ENCODE data around the gene MLLT10. TPM values are rescaled to one million over a fixed set of nuclear protein-coding genes. Genes with fewer than 3 reads are reported as not detected.

The MLLT10 gene
- total RNA-seq, 6 experiments from 2014 or later: 21.8 to 25.2 (median 22.9) TPM

GRCh38 chr10:21649454-21649872 lies 115.4 kb downstream of the MLLT10 start:
- no peak for DNase-seq
- Mint-ChIP-seq H3K4me1 (ENCODE audit: low read depth) (peaks cover 21% of the 10 kb centered on the region), H3K27ac (peak overlapping the region; percentile 44), H3K4me3 (no peak overlapping the region), H3K27me3 (ENCODE audit: insufficient read depth) (no peaks in the 10 kb centered on the region), H3K36me3 (ENCODE audit: low read depth) (peaks cover 5% of the 10 kb centered on the region), H3K9me3 (no peaks in the 10 kb centered on the region)
- TF ChIP-seq, protein P1, sequence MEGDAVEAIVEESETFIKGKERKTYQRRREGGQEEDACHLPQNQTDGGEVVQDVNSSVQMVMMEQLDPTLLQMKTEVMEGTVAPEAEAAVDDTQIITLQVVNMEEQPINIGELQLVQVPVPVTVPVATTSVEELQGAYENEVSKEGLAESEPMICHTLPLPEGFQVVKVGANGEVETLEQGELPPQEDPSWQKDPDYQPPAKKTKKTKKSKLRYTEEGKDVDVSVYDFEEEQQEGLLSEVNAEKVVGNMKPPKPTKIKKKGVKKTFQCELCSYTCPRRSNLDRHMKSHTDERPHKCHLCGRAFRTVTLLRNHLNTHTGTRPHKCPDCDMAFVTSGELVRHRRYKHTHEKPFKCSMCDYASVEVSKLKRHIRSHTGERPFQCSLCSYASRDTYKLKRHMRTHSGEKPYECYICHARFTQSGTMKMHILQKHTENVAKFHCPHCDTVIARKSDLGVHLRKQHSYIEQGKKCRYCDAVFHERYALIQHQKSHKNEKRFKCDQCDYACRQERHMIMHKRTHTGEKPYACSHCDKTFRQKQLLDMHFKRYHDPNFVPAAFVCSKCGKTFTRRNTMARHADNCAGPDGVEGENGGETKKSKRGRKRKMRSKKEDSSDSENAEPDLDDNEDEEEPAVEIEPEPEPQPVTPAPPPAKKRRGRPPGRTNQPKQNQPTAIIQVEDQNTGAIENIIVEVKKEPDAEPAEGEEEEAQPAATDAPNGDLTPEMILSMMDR (IDR thresholded peaks at IDR 0.05): no peak

DNA sequence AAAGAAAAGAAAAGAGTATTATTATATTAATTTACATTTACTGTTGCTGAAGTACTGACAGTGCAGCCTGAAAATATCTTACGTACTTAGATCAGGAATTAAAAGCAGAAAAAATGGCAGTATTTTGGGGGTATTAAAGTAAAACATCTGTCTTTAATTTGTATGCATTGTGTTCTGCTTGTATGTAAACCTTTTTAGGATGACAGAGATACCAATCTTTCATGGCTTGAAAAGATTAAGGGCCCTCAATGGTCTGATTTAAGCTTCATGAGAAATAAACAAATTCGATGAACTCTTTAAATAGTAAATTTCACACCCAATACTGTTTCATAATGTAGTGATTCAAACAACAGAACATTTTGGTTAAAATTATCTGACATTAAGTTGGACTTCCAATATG lies 116.3 kb downstream of the MLLT10 start:
- Mint-ChIP-seq H3K27me3 (ENCODE audit: insufficient read depth) (no peaks in the 10 kb centered on the region), H3K4me3 (no peak overlapping the region), H3K9me3 (no peaks in the 10 kb centered on the region), H3K4me1 (ENCODE audit: low read depth) (peaks cover 21% of the 10 kb centered on the region), H3K36me3 (ENCODE audit: low read depth) (peaks cover 5% of the 10 kb centered on the region), H3K27ac (no peak overlapping the region)
- TF ChIP-seq, protein P1 (IDR thresholded peaks at IDR 0.05): no peak
- DNase-seq: no peak

GRCh38 chr10:21655236-21655635 lies 121.2 kb downstream of the MLLT10 start:
- Mint-ChIP-seq H3K4me1 (ENCODE audit: low read depth) (no peaks in the 10 kb centered on the region), H3K9me3 (no peaks in the 10 kb centered on the region), H3K36me3 (ENCODE audit: low read depth) (no peaks in the 10 kb centered on the region), H3K27ac (no peak overlapping the region), H3K4me3 (no peak overlapping the region), H3K27me3 (ENCODE audit: insufficient read depth) (no peaks in the 10 kb centered on the region)
- DNase-seq: no peak
- TF ChIP-seq, protein P1 (IDR thresholded peaks at IDR 0.05): no peak

GRCh38 chr10:21655687-21656086 lies 121.7 kb downstream of the MLLT10 start:
- Mint-ChIP-seq H3K9me3 (no peaks in the 10 kb centered on the region), H3K4me3 (no peak overlapping the region), H3K4me1 (ENCODE audit: low read depth) (no peaks in the 10 kb centered on the region), H3K36me3 (ENCODE audit: low read depth) (no peaks in the 10 kb centered on the region), H3K27ac (no peak overlapping the region), H3K27me3 (ENCODE audit: insufficient read depth) (no peaks in the 10 kb centered on the region)
- TF ChIP-seq, protein P1 (IDR thresholded peaks at IDR 0.05): no peak
- DNase-seq: no peak

DNA sequence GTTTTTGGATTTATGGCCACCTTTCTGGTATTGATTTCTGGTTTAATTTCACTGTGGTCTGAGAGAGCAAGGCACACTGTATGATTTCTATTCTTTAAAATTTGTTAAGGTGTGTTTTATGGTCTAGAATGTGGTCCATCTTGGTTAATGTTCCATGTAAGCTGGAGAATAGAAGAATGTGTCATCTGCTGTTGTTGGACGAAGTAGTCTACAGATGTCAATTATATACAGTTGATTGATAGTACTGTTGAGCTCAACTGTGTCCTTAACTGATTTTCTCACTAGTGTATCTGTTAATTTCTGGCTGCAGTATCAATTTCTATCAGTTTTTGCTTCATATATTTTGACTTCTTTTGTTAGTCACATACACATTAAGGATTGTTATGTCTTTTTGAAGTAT lies 127.1 kb downstream of the MLLT10 start:
- Mint-ChIP-seq H3K36me3 (ENCODE audit: low read depth) (no peaks in the 10 kb centered on the region; the same call in 1 of the 2 replicates), H3K27ac (no peak overlapping the region), H3K9me3 (no peaks in the 10 kb centered on the region), H3K4me3 (no peak overlapping the region), H3K4me1 (ENCODE audit: low read depth) (peaks cover 7% of the 10 kb centered on the region; the same call in 1 of the 2 replicates), H3K27me3 (ENCODE audit: insufficient read depth) (no peaks in the 10 kb centered on the region; the same call in 1 of the 2 replicates)
- DNase-seq: no peak
- TF ChIP-seq, protein P1 (IDR thresholded peaks at IDR 0.05): no peak

- no peak overlapping the region for H3K4me3 Mint-ChIP-seq
- peaks cover 11% of the 10 kb centered on the region for H3K4me1 Mint-ChIP-seq (ENCODE audit: low read depth)
- peaks cover 4% of the 10 kb centered on the region; the same call in 1 of the 2 replicates for H3K36me3 Mint-ChIP-seq (ENCODE audit: low read depth)
- no peak for DNase-seq
- no peaks in the 10 kb centered on the region for H3K9me3 Mint-ChIP-seq
- TF ChIP-seq, protein P1 (IDR thresholded peaks at IDR 0.05): no peak
- no peaks in the 10 kb centered on the region; the same call in 1 of the 2 replicates for H3K27me3 Mint-ChIP-seq (ENCODE audit: insufficient read depth)
- no peak overlapping the region for H3K27ac Mint-ChIP-seq
Measured at GRCh38 chr10:21661935-21662334, 127.9 kb downstream of the MLLT10 start.

Data from HFFc6 (cell line).